NT2/D1 (cell line): ENCODE data around the gene LGALS4.
"Not testable (repeated sequence)": the region's sequence is repeated elsewhere in the genome, so short reads cannot be mapped to it uniquely, and the experiment has no call there.

Source experiments
- DNase-seq: peaks from one replicate; pipeline ENCODE4 v3.0.0-alpha.2; 2011; ENCODE audit warnings: low read depth, low spot score
- H3K27me3 ChIP-seq: 2 replicates; pipeline ENCODE4 v1.6.0; 2011; ENCODE audit warnings: mild to moderate bottlenecking; ENCODE audit not compliant: insufficient read length, insufficient read depth
- H3K36me3 ChIP-seq: 2 replicates; pipeline ENCODE4 v1.6.1; 2011; ENCODE audit warnings: mild to moderate bottlenecking, low read length, mixed read lengths; ENCODE audit not compliant: insufficient read depth, insufficient read length
- H3K4me1 ChIP-seq: 2 replicates; pipeline ENCODE4 v1.5.1; 2011; ENCODE audit not compliant: insufficient read depth, insufficient read length
- H3K4me3 ChIP-seq: 2 replicates; pipeline ENCODE4 v1.5.1; 2011; ENCODE audit warnings: low read depth; ENCODE audit not compliant: insufficient read length
- H3K9ac ChIP-seq: 2 replicates; pipeline ENCODE4 v1.6.0; 2011; ENCODE audit warnings: low read depth; ENCODE audit not compliant: insufficient read length
- H3K9me3 ChIP-seq: 2 replicates; pipeline ENCODE4 v1.5.1; 2011; ENCODE audit warnings: mild to moderate bottlenecking, low read length; ENCODE audit not compliant: insufficient read depth
- SUZ12 ChIP-seq: IDR thresholded peaks from 2 replicates; pipeline ENCODE4 v1.6.1; 2011; ENCODE audit not compliant: insufficient read length, insufficient read depth; ENCODE audit errors: extremely low read depth
- YY1 ChIP-seq: IDR thresholded peaks from 2 replicates; pipeline ENCODE4 v1.6.1; 2011; ENCODE audit not compliant: insufficient read length, insufficient read depth
- ZNF274 ChIP-seq: IDR thresholded peaks from 2 replicates; pipeline ENCODE4 v1.6.1; 2011; ENCODE audit warnings: mild to moderate bottlenecking, low read depth, low read length

LGALS4 gene

GRCh38 chr19:38796154-38796553 lies 16.6 kb downstream of the LGALS4 start:
- H3K9ac ChIP-seq: no peak overlapping the region
- peaks cover 6% of the 10 kb centered on the region; the same call in 1 of the 2 replicates for H3K9me3 ChIP-seq
- TF ChIP-seq SUZ12 (no peak), YY1 (no peak)
- H3K36me3 ChIP-seq: no peaks in the 10 kb centered on the region
- H3K27me3 ChIP-seq: no peaks in the 10 kb centered on the region
- no peak overlapping the region for H3K4me3 ChIP-seq
- H3K4me1 ChIP-seq: no peaks in the 10 kb centered on the region
- no peak for DNase-seq

- no peaks in the 10 kb centered on the region for H3K36me3 ChIP-seq
- H3K4me1 ChIP-seq: no peaks in the 10 kb centered on the region
- peaks cover 6% of the 10 kb centered on the region; the same call in 1 of the 2 replicates for H3K9me3 ChIP-seq
- H3K4me3 ChIP-seq: no peak overlapping the region
- H3K9ac ChIP-seq: no peak overlapping the region
- H3K27me3 ChIP-seq: no peaks in the 10 kb centered on the region
- TF ChIP-seq SUZ12 (no peak), YY1 (no peak), ZNF274 (no peak)
- no peak for DNase-seq
These were observed 17.2 kb downstream of the LGALS4 start for GRCh38 chr19:38795549-38795948.

- TF ChIP-seq SUZ12: no peak
- no peak for TF ChIP-seq YY1
- no peak for TF ChIP-seq ZNF274
- H3K4me1 ChIP-seq: no peaks in the 10 kb centered on the region
- H3K9ac ChIP-seq: no peak overlapping the region
- H3K4me3 ChIP-seq: no peak overlapping the region
- H3K36me3 ChIP-seq: no peaks in the 10 kb centered on the region
- no peak for DNase-seq
- peaks cover under 1% of the 10 kb centered on the region; the same call in 1 of the 2 replicates for H3K9me3 ChIP-seq
- no peaks in the 10 kb centered on the region for H3K27me3 ChIP-seq
These were observed 19.1 kb downstream of the LGALS4 start for GRCh38 chr19:38793671-38794070.

DNA sequence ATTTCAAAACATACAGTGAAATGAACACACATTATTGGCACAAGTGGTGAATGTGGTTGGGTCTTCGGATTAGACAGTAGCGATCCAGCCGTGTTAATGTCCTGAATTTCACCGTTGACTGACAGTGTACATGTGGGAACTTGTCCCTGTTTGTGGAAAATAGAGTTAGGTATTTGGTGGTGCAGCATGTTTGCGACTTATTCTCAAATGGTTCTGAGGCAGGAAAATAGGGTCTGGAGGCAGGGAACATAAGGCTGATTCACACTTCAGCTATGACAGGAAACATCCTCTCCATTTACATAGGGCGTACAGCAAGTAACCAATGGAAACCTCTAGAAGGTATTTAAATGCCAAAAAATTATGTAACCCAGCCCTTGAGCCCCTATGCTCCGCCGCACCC lies 19.6 kb downstream of the LGALS4 start:
- H3K27me3 ChIP-seq: no peaks in the 10 kb centered on the region
- H3K4me3 ChIP-seq: no peak overlapping the region
- no peaks in the 10 kb centered on the region for H3K4me1 ChIP-seq
- no peak overlapping the region for H3K9ac ChIP-seq
- DNase-seq: no peak
- no peak for TF ChIP-seq SUZ12
- TF ChIP-seq YY1: no peak
- no peak for TF ChIP-seq ZNF274
- no peaks in the 10 kb centered on the region for H3K9me3 ChIP-seq
- H3K36me3 ChIP-seq: no peaks in the 10 kb centered on the region

GRCh38 chr19:38792250-38793111 lies 20.3 kb downstream of the LGALS4 start:
- Histone ChIP-seq H3K4me1 (no peaks in the 10 kb centered on the region), H3K27me3 (no peaks in the 10 kb centered on the region), H3K9ac (no peak overlapping the region), H3K9me3 (no peaks in the 10 kb centered on the region), H3K4me3 (no peak overlapping the region), H3K36me3 (no peaks in the 10 kb centered on the region)
- DNase-seq: no peak
- no peak for TF ChIP-seq SUZ12
- TF ChIP-seq YY1: no peak
- no peak for TF ChIP-seq ZNF274

DNA sequence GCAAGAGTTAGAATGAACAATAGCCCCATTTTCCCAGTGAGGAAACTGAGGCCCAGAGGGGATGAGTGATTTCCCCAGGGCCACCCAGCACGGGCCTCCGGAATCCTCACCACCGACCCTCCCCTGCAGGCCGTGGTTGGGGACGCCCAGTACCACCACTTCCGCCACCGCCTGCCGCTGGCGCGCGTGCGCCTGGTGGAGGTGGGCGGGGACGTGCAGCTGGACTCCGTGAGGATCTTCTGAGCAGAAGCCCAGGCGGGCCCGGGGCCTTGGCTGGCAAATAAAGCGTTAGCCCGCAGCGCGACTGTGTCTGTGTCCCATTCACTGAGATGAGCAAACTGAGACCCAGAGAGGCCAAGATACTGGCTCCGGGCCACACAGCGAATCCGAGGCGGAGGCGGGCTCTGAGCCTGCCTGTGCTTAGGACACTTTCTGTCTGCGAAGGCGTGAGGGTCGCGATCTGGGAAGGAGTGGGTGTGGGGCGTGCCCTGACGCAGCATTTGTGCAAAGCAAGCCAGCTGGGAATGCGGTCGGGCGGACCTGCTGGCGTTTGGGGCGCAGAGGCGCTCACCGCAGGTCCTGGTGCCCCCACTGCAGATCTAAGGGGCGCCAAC lies 21.2 kb downstream of the LGALS4 start:
- not testable (repeated sequence) for H3K4me1 ChIP-seq, DNase-seq, H3K36me3 ChIP-seq, H3K9me3 ChIP-seq, H3K27me3 ChIP-seq, H3K9ac ChIP-seq, H3K4me3 ChIP-seq

DNA sequence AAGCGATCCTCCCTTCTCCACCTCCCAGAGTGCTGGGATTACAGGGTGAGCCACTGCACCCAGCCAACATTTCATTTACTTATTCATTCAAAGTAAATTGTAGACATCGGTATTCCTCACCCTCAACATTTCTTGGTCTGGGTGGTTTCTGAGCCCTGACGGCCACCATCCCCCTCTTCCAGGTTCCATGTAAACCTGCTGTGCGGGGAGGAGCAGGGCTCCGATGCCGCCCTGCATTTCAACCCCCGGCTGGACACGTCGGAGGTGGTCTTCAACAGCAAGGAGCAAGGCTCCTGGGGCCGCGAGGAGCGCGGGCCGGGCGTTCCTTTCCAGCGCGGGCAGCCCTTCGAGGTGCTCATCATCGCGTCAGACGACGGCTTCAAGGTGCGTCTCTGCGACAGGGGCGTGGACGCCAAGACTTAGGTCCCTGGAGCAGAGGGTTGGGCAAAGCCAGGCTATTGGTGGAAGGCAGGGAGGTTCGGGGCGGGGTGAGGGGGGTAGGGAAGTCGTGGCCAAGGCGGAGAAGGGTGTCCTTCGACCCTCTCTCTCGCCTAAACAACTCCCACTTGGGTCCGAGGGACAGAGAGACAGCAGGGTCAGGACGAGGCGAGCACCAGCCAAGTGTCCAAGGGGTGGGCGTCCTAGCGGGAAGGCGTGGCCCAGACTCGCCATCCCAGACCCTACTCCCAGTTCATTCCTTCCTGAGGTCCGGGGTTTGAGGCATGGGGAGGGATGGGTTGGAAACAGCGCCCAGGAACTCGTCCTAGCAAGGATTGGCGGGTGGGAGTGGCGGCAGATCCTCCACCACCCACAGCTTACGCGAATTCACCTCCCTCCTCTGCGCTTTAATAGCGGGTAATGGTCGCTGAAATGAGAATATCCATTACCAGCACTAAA lies 22.0 kb downstream of the LGALS4 start:
- DNase-seq, H3K9me3 ChIP-seq, H3K4me3 ChIP-seq, H3K4me1 ChIP-seq, H3K27me3 ChIP-seq, H3K9ac ChIP-seq, H3K36me3 ChIP-seq: not testable (repeated sequence)
